Measurements from ENCODE around the gene CDH15.

CDH15 gene

DNA sequence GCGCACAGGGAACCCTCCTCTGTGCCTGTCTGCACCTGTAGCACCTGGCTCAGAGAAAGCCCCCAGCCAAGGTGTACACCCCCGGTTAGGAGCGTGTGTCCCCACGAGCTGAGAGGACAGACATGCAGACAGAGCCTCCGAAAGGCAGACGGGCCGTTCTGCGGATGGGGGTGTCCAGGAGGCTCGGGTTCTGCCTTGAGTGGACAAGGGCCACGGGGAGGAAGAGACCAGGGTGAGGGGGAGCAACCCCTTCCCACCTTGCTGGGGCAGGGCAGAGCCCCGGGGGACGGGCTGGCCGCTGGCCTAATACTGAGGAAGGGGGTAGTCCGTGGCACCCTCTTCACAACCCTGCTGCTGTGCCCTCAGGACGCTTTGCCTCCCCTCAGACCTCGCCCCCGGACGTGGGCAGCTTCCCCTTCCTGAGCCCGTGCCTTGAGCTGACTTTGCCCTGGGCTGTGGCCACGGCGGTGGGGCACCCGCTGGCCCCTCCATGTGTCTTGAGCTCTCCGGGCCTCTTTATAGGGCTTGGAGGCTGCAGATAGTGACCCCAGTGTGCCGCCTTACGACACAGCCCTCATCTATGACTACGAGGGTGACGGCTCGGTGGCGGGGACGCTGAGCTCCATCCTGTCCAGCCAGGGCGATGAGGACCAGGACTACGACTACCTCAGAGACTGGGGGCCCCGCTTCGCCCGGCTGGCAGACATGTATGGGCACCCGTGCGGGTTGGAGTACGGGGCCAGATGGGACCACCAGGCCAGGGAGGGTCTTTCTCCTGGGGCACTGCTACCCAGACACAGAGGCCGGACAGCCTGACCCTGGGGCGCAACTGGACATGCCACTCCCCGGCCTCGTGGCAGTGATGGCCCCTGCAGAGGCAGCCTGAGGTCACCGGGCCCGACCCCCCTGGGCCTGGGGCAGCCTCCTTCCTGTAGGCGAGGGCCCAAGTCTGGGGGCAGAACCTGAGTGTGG is 23.1 kb downstream of the CDH15 start:
- TF ChIP-seq ARNTL (CRISPR knock-in tag; IDR thresholded peaks at IDR 0.05; ENCODE audit: borderline replicate concordance, low read depth) (no peak), TCF4 (CRISPR knock-in tag; IDR thresholded peaks at IDR 0.05; ENCODE audit: borderline replicate concordance) (no peak), ZNF8 (CRISPR knock-in tag; IDR thresholded peaks at IDR 0.05) (no peak), OSR1 (CRISPR knock-in tag; IDR thresholded peaks at IDR 0.05) (no peak), CSRNP3 (CRISPR knock-in tag; IDR thresholded peaks at IDR 0.05) (no peak), CSDC2 (CRISPR knock-in tag; IDR thresholded peaks at IDR 0.05) (no peak), ZFP30 (CRISPR knock-in tag; IDR thresholded peaks at IDR 0.05) (no peak), ZFP3 (CRISPR knock-in tag; IDR thresholded peaks at IDR 0.05) (no peak), GLIS3 (CRISPR knock-in tag; IDR thresholded peaks at IDR 0.05) (no peak), BACH2 (CRISPR knock-in tag; IDR thresholded peaks at IDR 0.05; ENCODE audit: borderline replicate concordance) (no peak), PPARA (CRISPR knock-in tag; IDR thresholded peaks at IDR 0.05; ENCODE audit: borderline replicate concordance) (no peak), TOX (CRISPR knock-in tag; IDR thresholded peaks at IDR 0.05; ENCODE audit: borderline replicate concordance) (no peak), CREB5 (CRISPR knock-in tag; IDR thresholded peaks at IDR 0.05; ENCODE audit: low read depth) (no peak), ZNF565 (CRISPR knock-in tag; conservative IDR thresholded peaks at IDR 0.05; ENCODE audit: low read depth) (no peak), ZNF70 (CRISPR knock-in tag; IDR thresholded peaks at IDR 0.05) (no peak), RARB (CRISPR knock-in tag; IDR thresholded peaks at IDR 0.05) (no peak), ISL1 (CRISPR knock-in tag; IDR thresholded peaks at IDR 0.05) (no peak)
- TF ChIP-seq, protein P1, sequence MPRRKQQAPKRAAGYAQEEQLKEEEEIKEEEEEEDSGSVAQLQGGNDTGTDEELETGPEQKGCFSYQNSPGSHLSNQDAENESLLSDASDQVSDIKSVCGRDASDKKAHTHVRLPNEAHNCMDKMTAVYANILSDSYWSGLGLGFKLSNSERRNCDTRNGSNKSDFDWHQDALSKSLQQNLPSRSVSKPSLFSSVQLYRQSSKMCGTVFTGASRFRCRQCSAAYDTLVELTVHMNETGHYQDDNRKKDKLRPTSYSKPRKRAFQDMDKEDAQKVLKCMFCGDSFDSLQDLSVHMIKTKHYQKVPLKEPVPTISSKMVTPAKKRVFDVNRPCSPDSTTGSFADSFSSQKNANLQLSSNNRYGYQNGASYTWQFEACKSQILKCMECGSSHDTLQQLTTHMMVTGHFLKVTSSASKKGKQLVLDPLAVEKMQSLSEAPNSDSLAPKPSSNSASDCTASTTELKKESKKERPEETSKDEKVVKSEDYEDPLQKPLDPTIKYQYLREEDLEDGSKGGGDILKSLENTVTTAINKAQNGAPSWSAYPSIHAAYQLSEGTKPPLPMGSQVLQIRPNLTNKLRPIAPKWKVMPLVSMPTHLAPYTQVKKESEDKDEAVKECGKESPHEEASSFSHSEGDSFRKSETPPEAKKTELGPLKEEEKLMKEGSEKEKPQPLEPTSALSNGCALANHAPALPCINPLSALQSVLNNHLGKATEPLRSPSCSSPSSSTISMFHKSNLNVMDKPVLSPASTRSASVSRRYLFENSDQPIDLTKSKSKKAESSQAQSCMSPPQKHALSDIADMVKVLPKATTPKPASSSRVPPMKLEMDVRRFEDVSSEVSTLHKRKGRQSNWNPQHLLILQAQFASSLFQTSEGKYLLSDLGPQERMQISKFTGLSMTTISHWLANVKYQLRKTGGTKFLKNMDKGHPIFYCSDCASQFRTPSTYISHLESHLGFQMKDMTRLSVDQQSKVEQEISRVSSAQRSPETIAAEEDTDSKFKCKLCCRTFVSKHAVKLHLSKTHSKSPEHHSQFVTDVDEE (CRISPR knock-in tag; IDR thresholded peaks at IDR 0.05), result no peak
- no peak for ATAC-seq

DNA sequence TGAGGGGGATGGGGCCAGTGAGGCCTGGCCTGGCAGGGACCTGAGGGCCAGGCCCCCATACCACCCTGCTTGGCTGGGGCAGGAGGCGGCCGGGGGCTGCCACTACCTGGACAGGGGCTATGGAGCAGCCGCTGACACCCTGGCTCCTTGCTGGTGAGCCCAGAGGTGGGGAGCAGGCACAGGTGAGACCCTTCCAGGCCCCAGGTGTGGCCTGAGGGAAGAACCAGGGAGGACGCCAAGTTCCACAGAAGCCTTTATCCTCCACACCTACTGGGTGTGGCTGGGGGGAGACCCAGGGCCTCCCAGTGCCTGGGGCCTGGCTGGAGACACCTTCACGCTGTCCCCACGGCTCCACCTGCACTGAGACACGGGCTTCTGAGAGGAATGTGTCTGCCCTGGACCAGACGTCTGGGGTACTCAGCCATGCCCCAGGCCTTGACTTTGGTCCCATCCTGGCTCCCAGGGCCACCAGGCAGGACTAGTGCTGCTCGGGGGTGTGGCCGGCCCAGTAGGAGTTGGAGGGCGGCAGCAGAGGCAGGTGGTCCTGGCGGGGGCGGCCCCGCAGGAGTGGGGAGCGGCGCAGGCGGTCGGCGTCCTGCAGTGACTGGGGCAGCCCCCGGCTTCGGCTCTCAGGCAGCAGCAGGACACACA is 24.1 kb downstream of the CDH15 start:
- ATAC-seq, result no peak
- no peak for TF ChIP-seq ARNTL (CRISPR knock-in tag; IDR thresholded peaks at IDR 0.05; ENCODE audit: borderline replicate concordance, low read depth)
- no peak for TF ChIP-seq ESRRG (CRISPR knock-in tag; IDR thresholded peaks at IDR 0.05)
- TF ChIP-seq, protein P1 (CRISPR knock-in tag; IDR thresholded peaks at IDR 0.05), result no peak
- TF ChIP-seq ZC3H10 (CRISPR knock-in tag; IDR thresholded peaks at IDR 0.05), result no peak
- TF ChIP-seq CSDC2 (CRISPR knock-in tag; IDR thresholded peaks at IDR 0.05), result no peak
- no peak for TF ChIP-seq TOX (CRISPR knock-in tag; IDR thresholded peaks at IDR 0.05; ENCODE audit: borderline replicate concordance)
- TF ChIP-seq BACH2 (CRISPR knock-in tag; IDR thresholded peaks at IDR 0.05; ENCODE audit: borderline replicate concordance), result no peak
- no peak for TF ChIP-seq POU6F1 (CRISPR knock-in tag; IDR thresholded peaks at IDR 0.05; ENCODE audit: borderline replicate concordance, low read depth)
- TF ChIP-seq TCF4 (CRISPR knock-in tag; IDR thresholded peaks at IDR 0.05; ENCODE audit: borderline replicate concordance), result no peak
- TF ChIP-seq CREB5 (CRISPR knock-in tag; IDR thresholded peaks at IDR 0.05; ENCODE audit: low read depth), result no peak
- no peak for TF ChIP-seq CSRNP3 (CRISPR knock-in tag; IDR thresholded peaks at IDR 0.05)
- no peak for TF ChIP-seq ISL1 (CRISPR knock-in tag; IDR thresholded peaks at IDR 0.05)

Measured in SK-N-SH treated with all-trans-retinoic acid at 6 μM for 48 hours (cell line).